HG03064 (cell line): ENCODE data around the gene NFYC.
"Not testable (repeated sequence)": the region's sequence is repeated elsewhere in the genome, so short reads cannot be mapped to it uniquely, and the experiment has no call there.

Experiments
- ATAC-seq: cut with Tn5 transposase; IDR thresholded peaks from one replicate; pipeline ENCODE4 v1.9.1; 2021; ENCODE audit warnings: low read depth; ENCODE audit not compliant: unreplicated experiment

NFYC gene

GRCh38 chr1:40704817-40705733, 13.6 kb downstream of the NFYC start:
- ATAC-seq: no peak

GRCh38 chr1:40706626-40707025, 15.1 kb downstream of the NFYC start:
- ATAC-seq: no peak

GRCh38 chr1:40708750-40709099, 17.2 kb downstream of the NFYC start:
- ATAC-seq: peak; percentile 62

- ATAC-seq: peak; percentile 90
Observed at GRCh38 chr1:40709100-40709801, 17.7 kb downstream of the NFYC start.

DNA sequence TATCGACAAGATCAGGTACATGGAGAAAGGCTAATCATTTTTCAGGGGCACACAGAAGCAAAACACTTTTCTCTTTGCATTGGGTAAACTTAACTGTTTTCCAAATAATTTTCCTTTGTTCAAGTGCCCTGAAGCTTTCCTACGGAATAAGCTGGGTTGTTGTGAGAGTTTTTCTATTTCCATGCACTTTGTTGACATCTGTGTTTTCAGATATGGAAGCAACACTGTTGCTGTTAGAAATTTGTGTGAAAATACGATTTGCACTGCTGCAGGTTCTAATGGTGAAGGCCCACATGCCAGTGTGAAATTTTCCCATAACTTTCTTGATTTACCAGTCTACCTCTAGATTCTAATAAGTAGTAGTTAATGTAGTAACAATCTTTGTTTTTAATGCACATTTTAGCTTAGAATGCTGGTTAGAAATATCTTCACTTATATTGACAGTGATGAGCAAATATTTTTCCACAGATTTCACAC, 18.3 kb downstream of the NFYC start:
- no peak for ATAC-seq

DNA sequence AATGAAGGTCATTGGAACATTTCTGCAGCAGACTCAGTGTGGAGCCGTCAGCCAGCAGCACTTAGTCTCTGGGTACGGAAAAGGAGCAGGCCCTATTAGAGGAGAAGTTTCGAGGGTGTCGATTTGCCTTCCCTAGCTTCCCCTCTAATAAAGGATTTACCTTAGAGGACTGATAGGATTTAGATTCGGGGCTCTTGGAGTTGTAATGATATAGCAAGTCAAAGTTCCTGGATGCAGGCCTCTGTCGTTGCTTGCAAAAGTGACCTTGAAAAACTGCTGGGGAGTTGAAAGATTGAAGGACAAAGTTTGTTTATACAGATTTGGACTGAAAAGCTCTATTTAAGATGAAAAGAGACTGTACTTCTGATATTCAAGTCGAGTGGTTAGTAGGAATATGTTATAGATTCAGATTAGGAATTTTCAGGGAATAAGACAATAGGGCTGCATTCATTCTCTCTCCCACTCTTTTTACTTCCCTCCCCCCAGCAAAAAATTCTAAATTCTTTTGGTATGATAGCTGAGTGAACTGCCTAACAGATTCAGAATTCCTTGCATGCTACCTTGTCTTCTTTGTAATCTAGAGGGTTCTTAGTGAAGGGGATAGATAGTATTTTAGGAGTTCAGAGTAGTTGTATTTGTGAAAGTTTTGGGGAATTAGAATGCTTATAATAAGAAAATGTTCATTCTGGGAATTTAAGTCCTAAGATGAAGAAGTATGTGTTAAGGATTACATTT, 19.2 kb downstream of the NFYC start:
- no peak for ATAC-seq

GRCh38 chr1:40711465-40712404, 20.2 kb downstream of the NFYC start:
- ATAC-seq: no peak

GRCh38 chr1:40712405-40712944, 21.0 kb downstream of the NFYC start:
- ATAC-seq: no peak

DNA sequence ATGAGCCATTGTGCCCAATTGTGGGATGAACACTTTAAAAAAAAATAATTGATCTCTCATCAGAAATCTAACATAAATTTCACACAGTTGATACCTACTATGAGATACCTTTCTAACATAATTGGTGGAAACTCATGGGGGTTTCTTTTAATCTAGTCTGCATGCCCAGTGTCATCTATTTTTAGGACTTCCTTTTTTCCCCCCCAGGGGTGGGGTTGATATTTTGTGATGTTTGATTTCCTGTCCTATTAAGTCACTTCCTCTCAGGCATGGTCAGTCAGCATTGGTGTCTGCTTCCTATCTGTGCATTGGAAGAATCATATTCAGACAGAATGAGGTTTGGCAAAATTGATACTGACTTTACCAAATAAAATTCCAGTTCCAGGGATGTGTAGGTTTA, 21.5 kb downstream of the NFYC start:
- no peak for ATAC-seq

- no peak for ATAC-seq
Observed at GRCh38 chr1:40715491-40716059, 24.1 kb downstream of the NFYC start.

GRCh38 chr1:40717065-40717464, 25.6 kb downstream of the NFYC start:
- ATAC-seq: no peak

GRCh38 chr1:40717955-40718354, 26.5 kb downstream of the NFYC start:
- no peak for ATAC-seq

DNA sequence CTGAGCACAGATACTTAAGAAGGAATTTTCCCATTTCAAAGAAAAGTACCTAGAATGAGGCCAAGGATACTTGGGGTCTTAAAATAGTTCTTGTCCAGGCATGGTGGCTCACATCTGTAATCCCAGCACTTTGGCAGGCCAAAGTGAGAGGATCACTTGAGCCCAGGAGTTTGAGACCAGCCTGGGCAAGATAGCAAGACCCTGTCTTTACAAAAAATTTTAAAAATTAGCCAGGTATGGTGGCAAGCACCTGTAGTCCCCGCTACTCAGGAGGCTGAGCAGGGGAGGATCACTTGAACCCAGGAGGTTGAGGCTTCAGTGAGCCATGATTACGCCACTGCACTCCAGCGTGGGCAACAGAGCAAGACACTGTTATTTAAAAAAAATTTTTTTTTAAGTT, 29.0 kb downstream of the NFYC start:
- ATAC-seq: no peak

DNA sequence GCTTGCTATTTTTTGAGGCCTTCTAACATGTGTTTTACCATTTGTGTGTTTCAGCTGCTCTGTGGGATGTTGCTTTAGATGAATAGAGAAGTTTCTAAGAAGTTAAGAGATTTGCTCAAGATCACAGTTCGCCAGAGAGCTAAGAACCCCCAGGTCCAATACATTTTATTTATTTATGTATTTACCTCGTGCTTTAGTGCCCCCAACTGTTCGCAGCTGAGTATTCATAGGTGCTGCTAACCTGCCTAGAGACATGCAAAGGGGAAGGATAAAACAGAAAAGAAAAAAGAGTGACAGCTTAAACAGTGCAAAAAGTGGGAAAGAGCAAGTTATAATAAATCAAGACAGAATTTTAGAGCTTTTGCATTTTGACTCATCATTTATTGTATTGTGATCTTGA, 31.1 kb downstream of the NFYC start:
- ATAC-seq: no peak

- no peak for ATAC-seq
Observed at GRCh38 chr1:40723196-40723955, 31.9 kb downstream of the NFYC start.

DNA sequence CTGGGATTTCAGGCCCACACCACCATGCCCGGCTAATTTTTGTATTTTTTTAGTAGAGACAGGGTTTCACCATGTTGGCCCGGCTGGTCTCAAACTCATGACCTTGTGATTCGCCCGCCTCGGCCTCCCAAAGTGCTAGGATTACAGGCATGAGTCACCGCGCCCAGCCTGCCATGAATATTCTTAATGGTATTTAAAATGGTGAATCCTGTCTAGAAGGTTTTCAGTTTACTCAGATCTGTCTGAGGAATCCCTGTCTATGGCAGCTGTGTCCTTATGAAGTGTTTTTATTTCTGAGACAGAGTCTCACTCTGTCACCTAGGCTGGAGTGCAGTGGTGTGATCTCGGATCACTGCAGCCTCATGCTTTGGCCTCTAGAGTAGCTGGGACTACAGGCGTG, 36.2 kb downstream of the NFYC start:
- ATAC-seq: not testable (repeated sequence)

DNA sequence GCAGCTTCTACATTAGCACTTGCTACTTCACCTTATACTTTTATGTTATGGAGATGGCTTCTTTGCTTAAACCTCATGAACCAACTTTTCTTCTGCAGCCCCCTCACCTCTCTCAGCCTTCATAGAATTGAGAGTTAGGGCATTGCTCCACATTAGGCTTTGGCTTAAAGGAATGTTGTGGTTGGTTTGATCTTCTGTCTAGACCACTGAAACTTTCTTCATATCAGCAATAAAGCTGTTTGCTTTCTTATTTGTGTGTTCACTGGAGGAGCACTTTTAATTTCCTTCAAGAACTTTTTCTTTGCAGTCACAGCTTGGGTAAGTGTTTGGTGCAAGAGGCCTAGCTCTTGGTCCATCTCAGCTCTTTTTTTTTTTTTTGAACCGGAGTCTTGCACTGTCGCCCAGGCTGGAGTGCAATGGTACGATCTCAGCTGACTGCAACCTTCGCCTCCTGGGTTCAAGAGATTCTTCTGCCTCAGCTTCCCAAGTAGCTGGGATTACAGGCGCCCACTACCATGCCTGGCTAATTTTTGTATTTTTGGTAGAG, 37.9 kb downstream of the NFYC start:
- not testable (repeated sequence) for ATAC-seq

DNA sequence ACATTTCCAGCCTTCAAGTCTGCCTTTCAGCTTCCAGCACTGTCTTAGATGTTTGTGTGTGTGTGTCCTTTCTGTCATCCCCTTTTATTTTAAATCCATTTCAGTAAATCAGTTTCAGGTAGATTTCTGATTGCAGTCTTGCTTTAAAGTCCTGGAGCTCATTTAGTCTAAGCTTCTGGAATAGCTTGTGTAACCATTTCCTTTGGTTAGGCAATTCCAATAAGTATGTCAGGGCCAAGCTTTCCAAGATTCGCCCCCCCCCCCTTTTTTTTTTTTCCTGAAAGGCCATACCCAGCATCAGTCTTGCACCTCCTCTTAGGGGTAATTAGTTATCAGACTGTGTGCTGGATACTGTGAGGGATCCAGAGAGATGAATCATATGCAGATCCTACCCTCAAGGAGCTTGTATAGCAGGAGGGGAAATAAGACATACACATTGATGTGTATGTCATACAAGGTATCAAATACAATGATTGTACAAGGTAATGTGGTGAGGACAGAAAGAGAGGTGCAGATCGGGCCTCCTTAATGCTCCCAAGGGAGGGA, 41.3 kb downstream of the NFYC start:
- ATAC-seq: no peak
